Parathyroid adenoma (tissue), 2 donors: ENCODE measurements around the gene TCF7.

Source experiments
- H2AFZ ChIP-seq: fragments of 300-600 bp; sonication (generic); one replicate; pipeline ENCODE4 v1.7.0; 2017; ENCODE audit warnings: antibody characterized with exemption, mild to moderate bottlenecking
- H3K27ac ChIP-seq: fragments of 300-600 bp; sonication (generic); one replicate; pipeline ENCODE4 v1.7.0; 2017
- H3K27me3 ChIP-seq: fragments of 300-600 bp; sonication (generic); one replicate; pipeline ENCODE4 v1.7.0; 2017; ENCODE audit warnings: low read length; ENCODE audit not compliant: control insufficient read depth, insufficient read depth
- H3K36me3 ChIP-seq: fragments of 300-600 bp; sonication (generic); one replicate; pipeline ENCODE4 v1.7.0; 2017; ENCODE audit warnings: low read length; ENCODE audit not compliant: control insufficient read depth, insufficient read depth
- H3K4me1 ChIP-seq: fragments of 300-600 bp; sonication (generic); one replicate; pipeline ENCODE4 v1.7.0; 2017; ENCODE audit warnings: control low read depth
- H3K4me2 ChIP-seq: fragments of 300-600 bp; sonication (generic); one replicate; pipeline ENCODE4 v1.7.0; 2017; ENCODE audit warnings: low read length
- H3K4me3 ChIP-seq: fragments of 300-600 bp; sonication (generic); one replicate; pipeline ENCODE4 v1.7.0; 2017; ENCODE audit warnings: low read depth, low read length
- H3K79me2 ChIP-seq: fragments of 300-600 bp; sonication (generic); one replicate; pipeline ENCODE4 v1.7.0; 2017; ENCODE audit warnings: control low read depth
- H3K9ac ChIP-seq: fragments of 300-600 bp; sonication (generic); one replicate; pipeline ENCODE4 v1.7.0; 2017; ENCODE audit warnings: mild to moderate bottlenecking
- H3K9me3 ChIP-seq: fragments of 300-600 bp; sonication (generic); one replicate; pipeline ENCODE4 v1.7.0; 2017; ENCODE audit warnings: low read length; ENCODE audit not compliant: control insufficient read depth
- TF ChIP-seq, protein P1 (sequence below): fragments of 300-600 bp; sonication (generic); IDR thresholded peaks from one replicate; pipeline ENCODE4 v1.7.0; 2017; ENCODE audit warnings: antibody characterized with exemption, mild to moderate bottlenecking
- donor health status: primary hyperparathyroidism.

TCF7 gene

DNA sequence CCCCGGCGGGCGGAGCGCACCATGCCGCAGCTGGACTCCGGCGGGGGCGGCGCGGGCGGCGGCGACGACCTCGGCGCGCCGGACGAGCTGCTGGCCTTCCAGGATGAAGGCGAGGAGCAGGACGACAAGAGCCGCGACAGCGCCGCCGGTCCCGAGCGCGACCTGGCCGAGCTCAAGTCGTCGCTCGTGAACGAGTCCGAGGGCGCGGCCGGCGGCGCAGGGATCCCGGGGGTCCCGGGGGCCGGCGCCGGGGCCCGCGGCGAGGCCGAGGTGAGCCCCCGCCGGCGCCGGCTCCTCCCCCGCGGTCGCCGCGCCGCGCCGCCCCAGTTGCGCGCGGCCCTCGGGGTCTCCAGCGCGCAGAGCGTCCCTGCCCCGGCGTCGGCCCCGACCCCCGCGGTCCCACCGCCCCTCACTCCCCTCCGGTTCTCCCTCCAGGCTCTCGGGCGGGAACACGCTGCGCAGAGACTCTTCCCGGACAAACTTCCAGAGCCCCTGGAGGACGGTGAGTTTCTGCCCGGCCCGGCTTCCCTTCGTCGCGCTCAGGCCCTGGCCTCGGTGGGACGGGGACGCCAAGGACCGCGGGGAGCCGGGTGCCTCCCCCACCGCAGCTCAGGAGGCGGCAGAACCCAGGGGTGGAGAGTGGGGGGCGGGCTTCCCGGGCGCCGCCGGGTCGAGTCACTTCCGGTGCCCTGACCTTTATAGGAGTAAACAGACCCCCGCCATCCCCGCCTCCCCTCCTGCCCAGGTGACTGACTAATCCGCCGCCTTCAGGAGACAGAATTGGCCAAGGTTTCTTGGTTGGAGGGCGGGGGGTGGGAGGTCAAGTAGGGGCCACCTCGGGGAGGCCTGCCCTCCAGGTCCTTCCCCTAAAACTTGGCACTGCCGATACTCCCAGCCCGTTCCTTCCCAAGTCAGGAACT lies 665 bp downstream of the TCF7 start:
- H3K4me2 ChIP-seq = no peak overlapping the region
- no peaks in the 10 kb centered on the region for H3K36me3 ChIP-seq
- no peaks in the 10 kb centered on the region for H3K9me3 ChIP-seq
- H2AFZ ChIP-seq = peak overlapping the region; percentile 73
- H3K79me2 ChIP-seq = no peaks in the 10 kb centered on the region
- TF ChIP-seq, protein P1, sequence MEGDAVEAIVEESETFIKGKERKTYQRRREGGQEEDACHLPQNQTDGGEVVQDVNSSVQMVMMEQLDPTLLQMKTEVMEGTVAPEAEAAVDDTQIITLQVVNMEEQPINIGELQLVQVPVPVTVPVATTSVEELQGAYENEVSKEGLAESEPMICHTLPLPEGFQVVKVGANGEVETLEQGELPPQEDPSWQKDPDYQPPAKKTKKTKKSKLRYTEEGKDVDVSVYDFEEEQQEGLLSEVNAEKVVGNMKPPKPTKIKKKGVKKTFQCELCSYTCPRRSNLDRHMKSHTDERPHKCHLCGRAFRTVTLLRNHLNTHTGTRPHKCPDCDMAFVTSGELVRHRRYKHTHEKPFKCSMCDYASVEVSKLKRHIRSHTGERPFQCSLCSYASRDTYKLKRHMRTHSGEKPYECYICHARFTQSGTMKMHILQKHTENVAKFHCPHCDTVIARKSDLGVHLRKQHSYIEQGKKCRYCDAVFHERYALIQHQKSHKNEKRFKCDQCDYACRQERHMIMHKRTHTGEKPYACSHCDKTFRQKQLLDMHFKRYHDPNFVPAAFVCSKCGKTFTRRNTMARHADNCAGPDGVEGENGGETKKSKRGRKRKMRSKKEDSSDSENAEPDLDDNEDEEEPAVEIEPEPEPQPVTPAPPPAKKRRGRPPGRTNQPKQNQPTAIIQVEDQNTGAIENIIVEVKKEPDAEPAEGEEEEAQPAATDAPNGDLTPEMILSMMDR = no peak
- no peak overlapping the region for H3K9ac ChIP-seq
- H3K27me3 ChIP-seq = no peaks in the 10 kb centered on the region
- H3K4me1 ChIP-seq = peaks cover 9% of the 10 kb centered on the region
- H3K27ac ChIP-seq = no peak overlapping the region
- H3K4me3 ChIP-seq = no peak overlapping the region

DNA sequence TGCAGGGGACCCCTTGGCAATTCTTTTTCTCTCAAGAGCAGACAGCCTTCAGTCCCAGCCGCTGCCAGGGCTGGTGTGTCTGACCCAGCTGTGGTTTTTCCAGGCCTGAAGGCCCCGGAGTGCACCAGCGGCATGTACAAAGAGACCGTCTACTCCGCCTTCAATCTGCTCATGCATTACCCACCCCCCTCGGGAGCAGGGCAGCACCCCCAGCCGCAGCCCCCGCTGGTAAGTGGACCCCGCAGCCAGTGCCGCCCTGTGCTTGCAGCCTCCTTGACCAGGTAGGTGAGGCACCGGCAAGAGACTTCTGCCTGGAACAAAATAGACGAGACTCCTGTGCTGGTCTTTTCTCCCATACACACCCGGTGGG lies 1.3 kb downstream of the TCF7 start:
- no peak overlapping the region for H3K4me3 ChIP-seq
- no peaks in the 10 kb centered on the region for H3K27me3 ChIP-seq
- H3K4me1 ChIP-seq = peaks cover 9% of the 10 kb centered on the region
- TF ChIP-seq, protein P1 = no peak
- H2AFZ ChIP-seq = no peak overlapping the region
- H3K36me3 ChIP-seq = no peaks in the 10 kb centered on the region
- no peaks in the 10 kb centered on the region for H3K9me3 ChIP-seq
- H3K27ac ChIP-seq = no peak overlapping the region
- no peaks in the 10 kb centered on the region for H3K79me2 ChIP-seq
- no peak overlapping the region for H3K9ac ChIP-seq
- H3K4me2 ChIP-seq = no peak overlapping the region

DNA sequence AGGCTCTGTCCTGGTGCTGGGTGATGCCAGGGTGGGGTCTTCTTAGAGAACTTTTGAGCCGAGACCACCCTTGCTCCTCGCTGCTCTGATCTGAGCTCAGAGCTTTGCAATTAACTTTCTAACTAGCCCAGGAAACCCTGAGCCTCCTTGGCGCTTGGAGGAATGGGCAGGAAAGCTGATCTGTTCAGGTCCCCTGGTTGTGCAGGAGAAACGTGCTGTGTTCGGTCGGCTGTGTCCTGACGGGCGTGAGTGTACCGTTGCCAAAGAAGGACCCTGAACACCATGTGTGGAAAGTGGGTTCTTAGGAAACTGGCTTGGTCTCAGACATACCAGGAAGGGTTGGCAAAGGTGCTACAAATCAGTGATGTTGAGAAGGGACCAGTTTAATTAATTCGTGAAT lies 1.8 kb downstream of the TCF7 start:
- TF ChIP-seq, protein P1 = no peak
- H3K4me3 ChIP-seq = no peak overlapping the region
- H3K27ac ChIP-seq = no peak overlapping the region
- no peak overlapping the region for H3K4me2 ChIP-seq
- H2AFZ ChIP-seq = no peak overlapping the region
- H3K79me2 ChIP-seq = no peaks in the 10 kb centered on the region
- no peaks in the 10 kb centered on the region for H3K27me3 ChIP-seq
- H3K4me1 ChIP-seq = peaks cover 9% of the 10 kb centered on the region
- H3K9me3 ChIP-seq = no peaks in the 10 kb centered on the region
- H3K36me3 ChIP-seq = no peaks in the 10 kb centered on the region
- no peak overlapping the region for H3K9ac ChIP-seq

DNA sequence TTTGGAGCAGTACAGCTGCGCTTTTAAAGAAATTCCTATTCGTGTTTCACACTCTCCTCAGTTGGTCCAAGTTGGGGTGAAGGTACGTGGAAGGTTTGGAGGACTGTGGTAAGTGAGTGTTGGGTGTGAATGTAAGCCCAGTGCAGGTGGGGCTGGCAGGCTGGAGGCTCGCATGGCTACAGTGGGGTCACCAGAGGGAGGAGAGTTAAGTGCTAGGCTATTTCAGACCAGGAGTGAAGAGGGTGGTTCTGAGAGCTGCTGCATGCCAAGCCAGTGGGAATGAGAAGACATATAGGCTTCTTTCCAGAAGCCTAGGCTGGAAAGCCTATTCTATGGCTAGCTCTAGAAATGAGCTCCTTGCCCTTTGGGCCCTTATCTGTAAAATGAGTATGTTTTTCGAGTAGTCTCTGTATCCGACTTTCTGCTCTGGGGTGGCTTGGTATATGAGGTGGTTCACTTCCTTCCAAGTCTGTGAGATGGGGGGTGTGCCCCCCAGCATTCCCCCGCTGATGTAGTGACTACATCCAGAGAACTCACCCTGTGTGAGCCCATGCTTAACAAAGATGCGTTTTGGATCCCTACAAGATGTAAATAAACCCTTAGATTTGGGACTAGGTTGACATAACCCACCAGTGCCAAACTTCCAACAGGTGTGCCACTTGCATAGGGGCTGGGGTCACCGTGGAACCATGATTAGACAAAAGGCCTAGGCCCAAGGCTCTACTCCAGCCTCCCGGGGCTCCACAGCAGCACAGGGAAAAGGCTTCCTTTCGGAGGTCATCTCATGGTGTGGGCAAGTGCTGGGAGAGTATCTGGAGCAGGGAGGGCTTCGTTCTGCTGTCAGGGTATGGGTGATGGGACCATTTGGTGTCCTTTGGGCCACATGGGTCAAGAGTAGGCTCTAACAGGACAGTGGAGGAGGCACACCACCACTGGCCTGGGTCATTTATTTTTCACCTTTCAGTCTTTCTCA lies 2.6 kb downstream of the TCF7 start:
- no peaks in the 10 kb centered on the region for H3K36me3 ChIP-seq
- H3K4me2 ChIP-seq = no peak overlapping the region
- H3K4me1 ChIP-seq = peaks cover 9% of the 10 kb centered on the region
- no peaks in the 10 kb centered on the region for H3K27me3 ChIP-seq
- H3K9ac ChIP-seq = no peak overlapping the region
- no peaks in the 10 kb centered on the region for H3K79me2 ChIP-seq
- H3K9me3 ChIP-seq = no peaks in the 10 kb centered on the region
- H3K4me3 ChIP-seq = no peak overlapping the region
- no peak overlapping the region for H3K27ac ChIP-seq
- TF ChIP-seq, protein P1 = no peak
- H2AFZ ChIP-seq = no peak overlapping the region
